MM.1S (cell line): ENCODE measurements around the gene TMEM38B.

Experiments used
- EZH2 ChIP-seq: fragments of 300-600 bp; sonication (generic); optimal IDR thresholded peaks from 2 replicates; pipeline ENCODE3; 2017; ENCODE audit warnings: low read depth, mild to moderate bottlenecking, antibody characterized with exemption, low read length, mixed read lengths
- EZH2phosphoT487 ChIP-seq: fragments of 300-600 bp; sonication (generic); IDR thresholded peaks from 2 replicates; pipeline ENCODE4 v1.6.1; 2018; ENCODE audit warnings: antibody characterized with exemption, low read length
- TF ChIP-seq, protein P1 (sequence below): fragments of 300-600 bp; sonication (generic); IDR thresholded peaks from 2 replicates; pipeline ENCODE4 v1.5.1; 2016; ENCODE audit warnings: antibody characterized with exemption, low read length, mixed read lengths

GRCh38 chr9:105681313-105681712 is 13.0 kb upstream of the TMEM38B start:
- TF ChIP-seq, protein P1, sequence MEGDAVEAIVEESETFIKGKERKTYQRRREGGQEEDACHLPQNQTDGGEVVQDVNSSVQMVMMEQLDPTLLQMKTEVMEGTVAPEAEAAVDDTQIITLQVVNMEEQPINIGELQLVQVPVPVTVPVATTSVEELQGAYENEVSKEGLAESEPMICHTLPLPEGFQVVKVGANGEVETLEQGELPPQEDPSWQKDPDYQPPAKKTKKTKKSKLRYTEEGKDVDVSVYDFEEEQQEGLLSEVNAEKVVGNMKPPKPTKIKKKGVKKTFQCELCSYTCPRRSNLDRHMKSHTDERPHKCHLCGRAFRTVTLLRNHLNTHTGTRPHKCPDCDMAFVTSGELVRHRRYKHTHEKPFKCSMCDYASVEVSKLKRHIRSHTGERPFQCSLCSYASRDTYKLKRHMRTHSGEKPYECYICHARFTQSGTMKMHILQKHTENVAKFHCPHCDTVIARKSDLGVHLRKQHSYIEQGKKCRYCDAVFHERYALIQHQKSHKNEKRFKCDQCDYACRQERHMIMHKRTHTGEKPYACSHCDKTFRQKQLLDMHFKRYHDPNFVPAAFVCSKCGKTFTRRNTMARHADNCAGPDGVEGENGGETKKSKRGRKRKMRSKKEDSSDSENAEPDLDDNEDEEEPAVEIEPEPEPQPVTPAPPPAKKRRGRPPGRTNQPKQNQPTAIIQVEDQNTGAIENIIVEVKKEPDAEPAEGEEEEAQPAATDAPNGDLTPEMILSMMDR: no peak
- TF ChIP-seq EZH2: no peak
- no peak for TF ChIP-seq EZH2phosphoT487
